ENCODE results near the gene RABGAP1L. TPM values are rescaled to one million over a fixed set of nuclear protein-coding genes. Genes with fewer than 3 reads are reported as not detected.
"Not testable (repeated sequence)": the region's sequence is repeated elsewhere in the genome, so short reads cannot be mapped to it uniquely, and the experiment has no call there.

RABGAP1L gene
- total RNA-seq, 4 donors from 2014 or later = 48.2 to 102 (median 59.1) TPM

GRCh38 chr1:174134003-174134659 is 25.2 kb upstream of the RABGAP1L start:
- Histone ChIP-seq H3K27ac (no peak overlapping the region), H3K27me3 (no peaks in the 10 kb centered on the region), H3K36me3 (no peaks in the 10 kb centered on the region), H3K4me3 (no peak overlapping the region), H3K4me1 (no peaks in the 10 kb centered on the region), H3K9me3 (peaks cover 4% of the 10 kb centered on the region)
- TF ChIP-seq CTCF (IDR thresholded peaks at IDR 0.05) = no peak
- TF ChIP-seq POLR2A (IDR thresholded peaks at IDR 0.05) = no peak
- TF ChIP-seq POLR2AphosphoS5 (IDR thresholded peaks at IDR 0.05) = no peak
- TF ChIP-seq EP300 (IDR thresholded peaks at IDR 0.05) = no peak
- DNase-seq (ENCODE audit: low spot score in 2 of 2) = no peak
- 72% methylated on average over 3 of the region's 3 CpGs for WGBS

GRCh38 chr1:174135211-174135610 is 24.1 kb upstream of the RABGAP1L start:
- no peaks in the 10 kb centered on the region for H3K27me3 ChIP-seq
- H3K4me3 ChIP-seq = no peak overlapping the region
- no peaks in the 10 kb centered on the region for H3K36me3 ChIP-seq
- H3K9me3 ChIP-seq = no peaks in the 10 kb centered on the region
- DNase-seq (ENCODE audit: low spot score in 2 of 2) = no peak
- TF ChIP-seq POLR2A (IDR thresholded peaks at IDR 0.05) (no peak), POLR2AphosphoS5 (IDR thresholded peaks at IDR 0.05) (no peak), CTCF (IDR thresholded peaks at IDR 0.05) (no peak), EP300 (IDR thresholded peaks at IDR 0.05) (no peak)
- H3K4me1 ChIP-seq = no peaks in the 10 kb centered on the region
- no peak overlapping the region for H3K27ac ChIP-seq
- 45% methylated on average over 2 of the region's 2 CpGs for WGBS

DNA sequence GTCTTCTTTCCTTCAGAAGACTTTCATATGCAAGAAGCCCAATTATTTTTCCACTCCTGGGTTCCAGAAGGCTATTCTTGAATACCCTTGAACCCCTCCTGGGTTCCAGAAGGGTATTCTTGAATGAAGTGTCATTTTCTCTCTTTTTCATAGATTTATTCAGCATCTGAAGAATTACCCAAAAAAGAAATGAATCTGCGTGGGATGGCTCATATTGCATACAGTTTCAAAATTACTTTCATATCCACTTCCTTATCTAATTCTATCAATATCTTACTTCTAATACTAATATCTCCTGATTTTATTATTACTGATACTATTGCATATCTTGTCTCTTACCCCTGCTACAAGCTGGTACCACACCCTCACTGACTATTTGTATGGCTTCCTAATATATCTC is 22.6 kb upstream of the RABGAP1L start:
- WGBS = 91% methylated on average over 1 of the region's 1 CpG
- TF ChIP-seq CTCF (IDR thresholded peaks at IDR 0.05) (no peak), POLR2AphosphoS5 (IDR thresholded peaks at IDR 0.05) (no peak), POLR2A (IDR thresholded peaks at IDR 0.05) (no peak), EP300 (IDR thresholded peaks at IDR 0.05) (no peak)
- Histone ChIP-seq H3K36me3 (no peaks in the 10 kb centered on the region), H3K27ac (no peak overlapping the region), H3K4me3 (no peak overlapping the region), H3K4me1 (no peaks in the 10 kb centered on the region), H3K9me3 (no peaks in the 10 kb centered on the region), H3K27me3 (no peaks in the 10 kb centered on the region)
- DNase-seq (ENCODE audit: low spot score in 2 of 2) = no peak

DNA sequence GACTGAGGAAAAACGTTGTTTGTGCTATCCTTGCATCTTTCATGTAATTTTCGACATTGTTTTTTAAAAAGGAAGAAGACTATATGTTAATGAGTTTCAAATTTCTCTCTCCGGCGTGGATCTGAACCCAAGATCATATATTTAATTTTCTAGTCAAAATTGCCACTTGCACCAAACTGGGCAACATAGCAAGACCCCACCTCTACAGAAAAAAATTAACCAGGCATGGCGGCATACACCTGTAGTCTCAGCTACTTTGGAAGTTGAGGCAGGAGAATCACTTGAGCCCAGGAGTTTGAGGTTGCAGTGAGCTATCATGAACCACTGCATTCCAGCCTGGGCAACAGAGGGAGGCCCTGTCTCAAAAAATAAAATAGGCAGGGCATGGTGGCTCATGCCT is 16.5 kb upstream of the RABGAP1L start:
- Histone ChIP-seq H3K4me3 (no peak overlapping the region), H3K4me1 (no peaks in the 10 kb centered on the region), H3K36me3 (no peaks in the 10 kb centered on the region), H3K27ac (no peak overlapping the region), H3K27me3 (no peaks in the 10 kb centered on the region), H3K9me3 (no peaks in the 10 kb centered on the region)
- 84% methylated on average over 5 of the region's 5 CpGs for WGBS
- TF ChIP-seq EP300 (IDR thresholded peaks at IDR 0.05) (no peak), POLR2A (IDR thresholded peaks at IDR 0.05) (no peak), POLR2AphosphoS5 (IDR thresholded peaks at IDR 0.05) (no peak), CTCF (IDR thresholded peaks at IDR 0.05) (no peak)
- DNase-seq (ENCODE audit: low spot score in 2 of 2) = no peak

- WGBS = 86% methylated on average over 12 of the region's 12 CpGs
- not testable (repeated sequence) for DNase-seq (ENCODE audit: low spot score in 2 of 2)
Measured at GRCh38 chr1:174143727-174144396, 15.5 kb upstream of the RABGAP1L start.

GRCh38 chr1:174144397-174144783 is 14.9 kb upstream of the RABGAP1L start:
- not testable (repeated sequence) for H3K36me3 ChIP-seq; H3K4me3 ChIP-seq; H3K27me3 ChIP-seq; H3K9me3 ChIP-seq; H3K4me1 ChIP-seq; H3K27ac ChIP-seq; DNase-seq (ENCODE audit: low spot score in 2 of 2)
- WGBS = 81% methylated on average over 3 of the region's 3 CpGs

More at GRCh38 chr1:174143727-174144396, 15.5 kb upstream of the RABGAP1L start:
- H3K9me3 ChIP-seq, H3K4me3 ChIP-seq, H3K36me3 ChIP-seq, H3K27ac ChIP-seq, H3K4me1 ChIP-seq, H3K27me3 ChIP-seq: not testable (repeated sequence)
